Bronchial epithelial cell (primary cell): ENCODE results near the gene TACO1. TPM values are rescaled to one million over a fixed set of nuclear protein-coding genes. Genes with fewer than 3 reads are reported as not detected.

Experiments used
- DNase-seq: peaks from one replicate; pipeline ENCODE4 v3.0.0-alpha.2; 2010; ENCODE audit warnings: low read depth
- FAIRE-seq: peaks from 2 replicates; lab custom pipeline; 2011; peaks lifted over from hg19 to GRCh38; lab: Jason Lieb, UNC
- H3K27me3 ChIP-seq: 2 replicates; pipeline ENCODE4 v1.5.1; 2011; ENCODE audit warnings: low read length; ENCODE audit not compliant: control insufficient read depth, insufficient read depth
- H3K36me3 ChIP-seq: 2 replicates; pipeline ENCODE4 v1.5.1; 2011; ENCODE audit warnings: low read length; ENCODE audit not compliant: control insufficient read depth, insufficient read depth
- H3K4me3 ChIP-seq: 2 replicates; pipeline ENCODE4 v1.5.1; 2011; ENCODE audit warnings: mild to moderate bottlenecking, low read depth, low read length, control low read depth
- CTCF ChIP-seq: IDR thresholded peaks from 2 replicates; pipeline ENCODE4 v1.5.1; 2011; ENCODE audit warnings: mild to moderate bottlenecking, moderate library complexity, low read length, control low read depth, inconsistent platforms; ENCODE audit not compliant: insufficient read depth, severe bottlenecking
- total RNA-seq: library from RNA; depleted of rRNA; stranded (reverse); fragments of >200 nt; gene quantifications from 2 replicates; pipeline ENCODE4 v1.2.1, GENCODE V29; 2014

TACO1 gene
- total RNA-seq, 1 donor from 2014 or later: 11.6 TPM

GRCh38 chr17:63626551-63627180 lies 26.0 kb downstream of the TACO1 start:
- FAIRE-seq (no peak), DNase-seq (no peak)
- H3K4me3 ChIP-seq: no peak overlapping the region
- H3K36me3 ChIP-seq: no peaks in the 10 kb centered on the region
- H3K27me3 ChIP-seq: no peaks in the 10 kb centered on the region
- no peak for TF ChIP-seq CTCF

GRCh38 chr17:63629627-63630026 lies 28.9 kb downstream of the TACO1 start:
- no peaks in the 10 kb centered on the region for H3K27me3 ChIP-seq
- peaks cover 2% of the 10 kb centered on the region for H3K36me3 ChIP-seq
- no peak for FAIRE-seq
- peak; percentile 42 for DNase-seq
- H3K4me3 ChIP-seq: no peak overlapping the region
- TF ChIP-seq CTCF: no peak

DNA sequence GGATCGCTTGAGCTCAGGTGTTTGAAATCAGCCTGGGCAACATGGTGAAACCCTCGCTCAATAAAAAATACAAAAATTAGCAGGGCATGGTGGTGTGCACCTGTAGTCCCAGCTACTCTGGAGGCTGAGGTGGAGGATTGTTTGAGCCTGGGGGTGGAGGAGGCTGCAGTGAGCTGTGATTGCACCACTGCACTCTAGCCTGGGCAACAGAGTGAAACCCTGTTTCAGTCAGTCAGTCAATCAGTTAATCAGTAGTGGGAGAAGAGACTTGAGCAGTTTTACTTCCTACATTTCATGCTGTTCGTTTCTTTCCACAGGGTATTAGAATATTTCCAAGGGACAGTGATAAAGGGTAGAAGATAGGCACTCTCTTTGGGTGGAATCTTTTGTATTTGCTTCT lies 30.4 kb downstream of the TACO1 start:
- FAIRE-seq (no peak), DNase-seq (no peak)
- TF ChIP-seq CTCF: no peak

GRCh38 chr17:63631626-63632025 lies 30.9 kb downstream of the TACO1 start:
- peaks cover 5% of the 10 kb centered on the region for H3K36me3 ChIP-seq
- DNase-seq (no peak), FAIRE-seq (no peak)
- no peaks in the 10 kb centered on the region for H3K27me3 ChIP-seq
- no peak for TF ChIP-seq CTCF
- no peak overlapping the region for H3K4me3 ChIP-seq

More for the DNA sequence above, 30.4 kb downstream of the TACO1 start:
- Histone ChIP-seq H3K27me3 (no peaks in the 10 kb centered on the region), H3K4me3 (no peak overlapping the region), H3K36me3 (peaks cover 4% of the 10 kb centered on the region)

- FAIRE-seq: no peak
- TF ChIP-seq CTCF: no peak
Observed at GRCh38 chr17:63633742-63634141, 33.0 kb downstream of the TACO1 start.

GRCh38 chr17:63634163-63634562 lies 33.5 kb downstream of the TACO1 start:
- peaks cover 7% of the 10 kb centered on the region for H3K36me3 ChIP-seq
- H3K27me3 ChIP-seq: no peaks in the 10 kb centered on the region
- DNase-seq (no peak), FAIRE-seq (no peak)
- no peak for TF ChIP-seq CTCF
- H3K4me3 ChIP-seq: no peak overlapping the region

More at GRCh38 chr17:63633742-63634141, 33.0 kb downstream of the TACO1 start:
- no peak overlapping the region for H3K4me3 ChIP-seq
- no peak for DNase-seq
- peaks cover 7% of the 10 kb centered on the region for H3K36me3 ChIP-seq
- H3K27me3 ChIP-seq: no peaks in the 10 kb centered on the region
